GM23338 (cell line): ENCODE results near the gene OR4D1. TPM values are rescaled to one million over a fixed set of nuclear protein-coding genes. Genes with fewer than 3 reads are reported as not detected.
"Not testable (repeated sequence)": the region's sequence is repeated elsewhere in the genome, so short reads cannot be mapped to it uniquely, and the experiment has no call there.

ENCODE experiments used
- ATAC-seq: fragments of 200-7000 bp; cut with Tn5 transposase; 3 replicates; pipeline ENCODE4 v1.9.1; 2020
- DNase-seq: peaks from one replicate; pipeline ENCODE4 v3.0.0-alpha.2; 2015; ENCODE audit warnings: low spot score
- H2AFZ ChIP-seq: fragments of 200-600 bp; sonication (generic); 2 replicates; pipeline ENCODE4 v1.8.0; 2016; ENCODE audit warnings: antibody characterized with exemption, mild to moderate bottlenecking, moderate library complexity
- H3F3A ChIP-seq: fragments of 200-600 bp; sonication (generic); replicated peaks from 2 replicates; pipeline ENCODE4 v1.8.0; 2017; ENCODE audit warnings: antibody characterized with exemption, mixed run types, low read depth
- H3K27ac ChIP-seq: fragments of 200-600 bp; sonication (generic); 2 replicates; pipeline ENCODE4 v1.6.1; 2016; ENCODE audit warnings: low read depth
- H3K27me3 ChIP-seq: fragments of 200-600 bp; sonication (generic); 2 replicates; pipeline ENCODE4 v1.8.0; 2016; ENCODE audit warnings: mild to moderate bottlenecking, mixed run types, moderate library complexity; ENCODE audit not compliant: insufficient read depth
- H3K36me3 ChIP-seq: fragments of 200-600 bp; sonication (generic); 2 replicates; pipeline ENCODE4 v1.8.0; 2016; ENCODE audit warnings: mild to moderate bottlenecking; ENCODE audit not compliant: insufficient read depth
- H3K4me1 ChIP-seq: fragments of 200-600 bp; sonication (generic); 2 replicates; pipeline ENCODE4 v1.8.0; 2016; ENCODE audit warnings: mild to moderate bottlenecking, moderate library complexity; ENCODE audit not compliant: insufficient read depth
- H3K4me2 ChIP-seq: fragments of 200-600 bp; sonication (generic); 2 replicates; pipeline ENCODE4 v1.7.1; 2017; ENCODE audit warnings: mixed run types
- H3K4me3 ChIP-seq: fragments of 200-600 bp; sonication (generic); 2 replicates; pipeline ENCODE4 v1.6.1; 2016; ENCODE audit warnings: mixed run types
- H3K79me2 ChIP-seq: fragments of 200-600 bp; sonication (generic); replicated peaks from 2 replicates; pipeline ENCODE4 v1.8.0; 2017; ENCODE audit warnings: mild to moderate bottlenecking; ENCODE audit not compliant: insufficient read depth
- H3K9me2 ChIP-seq: fragments of 200-600 bp; sonication (generic); 2 replicates; pipeline ENCODE4 v1.8.0; 2017; ENCODE audit not compliant: insufficient read depth
- H4K20me1 ChIP-seq: fragments of 200-600 bp; sonication (generic); replicated peaks from 2 replicates; pipeline ENCODE4 v1.8.0; 2017; ENCODE audit warnings: mild to moderate bottlenecking; ENCODE audit not compliant: insufficient read depth
- H3K27ac Mint-ChIP-seq: 2 replicates; pipeline ENCODE4 v1.8.0; 2020; ENCODE audit warnings: inconsistent platforms, mild to moderate bottlenecking, moderate library complexity, mixed read lengths
- H3K27me3 Mint-ChIP-seq: 3 replicates; pipeline ENCODE4 v1.8.0; 2022; ENCODE audit warnings: low read depth, mild to moderate bottlenecking, moderate library complexity, mixed read lengths, inconsistent platforms; ENCODE audit not compliant: insufficient read depth, poor library complexity
- H3K36me3 Mint-ChIP-seq: 3 replicates; pipeline ENCODE4 v1.8.0; 2021; ENCODE audit warnings: low read depth, mild to moderate bottlenecking, inconsistent platforms, moderate library complexity, mixed read lengths
- H3K4me1 Mint-ChIP-seq: 3 replicates; pipeline ENCODE4 v1.8.0; 2020; ENCODE audit warnings: mild to moderate bottlenecking, inconsistent platforms, mixed read lengths
- H3K4me3 Mint-ChIP-seq: 3 replicates; pipeline ENCODE4 v1.8.0; 2021; ENCODE audit warnings: moderate library complexity, mild to moderate bottlenecking, inconsistent platforms, mixed read lengths
- H3K9me3 Mint-ChIP-seq: 3 replicates; pipeline ENCODE4 v1.8.0; 2020; ENCODE audit warnings: moderate library complexity, mild to moderate bottlenecking, inconsistent platforms, mixed read lengths
- CREB1 ChIP-seq: fragments of 250-450 bp; sonication (Bioruptor Pico); IDR thresholded peaks from 2 replicates; pipeline ENCODE4 v1.5.0; 2020; ENCODE audit warnings: low read depth, mild to moderate bottlenecking, moderate library complexity
- CTCF ChIP-seq, 2 experiments: fragments of 200-600 bp in 1 of 2; sonication (generic) in 1 of 2; conservative IDR thresholded peaks; 2 replicates each; pipeline versions ENCODE4 v1.5.1 to v1.6.1; 2016 to 2017; ENCODE audit warnings: antibody characterized with exemption in 2 of 2, low read depth in 2 of 2, mild to moderate bottlenecking in 2 of 2, moderate library complexity in 1 of 2
- ETS1 ChIP-seq: IDR thresholded peaks from 2 replicates; pipeline ENCODE4 v1.6.1; 2016; ENCODE audit warnings: antibody characterized with exemption
- EZH2 ChIP-seq: fragments of 200-600 bp; sonication (generic); IDR thresholded peaks from one replicate; pipeline ENCODE4 v1.8.0; 2017; ENCODE audit warnings: antibody characterized with exemption, mild to moderate bottlenecking, low read depth; ENCODE audit not compliant: unreplicated experiment
- EZH2phosphoT487 ChIP-seq: fragments of 200-600 bp; sonication (generic); IDR thresholded peaks from one replicate; pipeline ENCODE4 v1.8.1; 2018; ENCODE audit warnings: antibody characterized with exemption; ENCODE audit not compliant: unreplicated experiment
- JUNB ChIP-seq: IDR thresholded peaks from one replicate; pipeline ENCODE4 v1.6.1; 2016; ENCODE audit warnings: antibody characterized with exemption; ENCODE audit not compliant: unreplicated experiment
- POLR2AphosphoS5 ChIP-seq: IDR thresholded peaks from 2 replicates; pipeline ENCODE4 v1.6.1; 2016; ENCODE audit warnings: antibody characterized with exemption, low read depth
- ZNF114 ChIP-seq: fragments of 250-450 bp; sonication (Bioruptor Pico); IDR thresholded peaks from 2 replicates; pipeline ENCODE4 v1.5.0; 2020; ENCODE audit warnings: mild to moderate bottlenecking, moderate library complexity
- ZNF462 ChIP-seq: fragments of 250-450 bp; sonication (Bioruptor Pico); IDR thresholded peaks from 2 replicates; pipeline ENCODE4 v1.5.0; 2020; ENCODE audit warnings: mild to moderate bottlenecking, moderate library complexity
- polyA plus RNA-seq: library from polyadenylated mRNA; unstranded; fragments of >200 nt; fragmentation: Nextera tagmentation; extraction: Ambion mirVana; gene quantifications from 2 replicates; pipeline ENCODE4 v1.2.1, GENCODE V29; 2016
- total RNA-seq: library from RNA; depleted of rRNA; stranded (reverse); fragments of >200 nt; shearing (Covaris generic); gene quantifications from 2 replicates; pipeline ENCODE4 v1.2.3, GENCODE V29; 2014

OR4D1 gene
- total and polyA plus RNA-seq, 2 experiments from 2014 or later: 0.10 to 0.50 TPM

GRCh38 chr17:58101898-58102297 lies 46.3 kb upstream of the OR4D1 start:
- not testable (repeated sequence) for H3K27me3 Mint-ChIP-seq, H3K4me1 Mint-ChIP-seq, H3K27ac ChIP-seq, H3K4me2 ChIP-seq, H3K27me3 ChIP-seq, H3K9me2 ChIP-seq, H3K36me3 Mint-ChIP-seq, H3K9me3 Mint-ChIP-seq, H3K4me3 ChIP-seq, H3K4me1 ChIP-seq, H4K20me1 ChIP-seq, DNase-seq, H2AFZ ChIP-seq, H3K4me3 Mint-ChIP-seq, H3K36me3 ChIP-seq, ATAC-seq, H3K79me2 ChIP-seq, H3F3A ChIP-seq, H3K27ac Mint-ChIP-seq

- no peaks in the 10 kb centered on the region for H3K36me3 Mint-ChIP-seq
- H3F3A ChIP-seq: no peaks in the 10 kb centered on the region
- H3K27ac ChIP-seq: no peak overlapping the region
- no peaks in the 10 kb centered on the region for H3K36me3 ChIP-seq
- no peaks in the 10 kb centered on the region for H3K79me2 ChIP-seq
- H3K4me3 Mint-ChIP-seq: no peak overlapping the region
- no peaks in the 10 kb centered on the region for H3K9me3 Mint-ChIP-seq
- no peaks in the 10 kb centered on the region for H4K20me1 ChIP-seq
- TF ChIP-seq CREB1 (CRISPR knock-in tag) (no peak), JUNB (no peak)
- no peaks in the 10 kb centered on the region for H3K9me2 ChIP-seq
- DNase-seq (no peak), ATAC-seq (no peak)
- H3K4me3 ChIP-seq: no peak overlapping the region
- H2AFZ ChIP-seq: no peak overlapping the region
- H3K4me1 Mint-ChIP-seq: no peaks in the 10 kb centered on the region
- H3K27ac Mint-ChIP-seq: no peak overlapping the region
- H3K4me1 ChIP-seq: no peaks in the 10 kb centered on the region
- no peak overlapping the region for H3K4me2 ChIP-seq
- no peaks in the 10 kb centered on the region for H3K27me3 Mint-ChIP-seq
- H3K27me3 ChIP-seq: no peaks in the 10 kb centered on the region
These were observed 43.1 kb upstream of the OR4D1 start for GRCh38 chr17:58105093-58105492.

GRCh38 chr17:58107306-58107705 lies 40.9 kb upstream of the OR4D1 start:
- Histone ChIP-seq H3F3A (no peaks in the 10 kb centered on the region), H3K27ac (no peak overlapping the region), H3K36me3 (no peaks in the 10 kb centered on the region), H3K4me1 (no peaks in the 10 kb centered on the region), H2AFZ (no peak overlapping the region), H3K9me2 (no peaks in the 10 kb centered on the region), H3K4me2 (no peak overlapping the region), H3K4me3 (no peak overlapping the region), H3K27me3 (no peaks in the 10 kb centered on the region), H4K20me1 (no peaks in the 10 kb centered on the region), H3K79me2 (no peaks in the 10 kb centered on the region)
- no peaks in the 10 kb centered on the region for H3K36me3 Mint-ChIP-seq
- ATAC-seq: no peak
- H3K9me3 Mint-ChIP-seq: no peaks in the 10 kb centered on the region
- no peaks in the 10 kb centered on the region for H3K27me3 Mint-ChIP-seq
- no peak overlapping the region for H3K27ac Mint-ChIP-seq
- DNase-seq: no peak
- no peak overlapping the region for H3K4me3 Mint-ChIP-seq
- no peaks in the 10 kb centered on the region for H3K4me1 Mint-ChIP-seq
- no peak for TF ChIP-seq ZNF462 (CRISPR knock-in tag)
- no peak for TF ChIP-seq CTCF (conservative IDR thresholded peaks at IDR 0.05; ENCODE audit: low read depth in 2 of 2)
- TF ChIP-seq EZH2: no peak
- no peak for TF ChIP-seq ETS1
- TF ChIP-seq CREB1 (CRISPR knock-in tag): no peak
- no peak for TF ChIP-seq ZNF114
- no peak for TF ChIP-seq EZH2phosphoT487
- TF ChIP-seq POLR2AphosphoS5: no peak
